ENCODE results near the gene ZNF497. TPM values are rescaled to one million over a fixed set of nuclear protein-coding genes. Genes with fewer than 3 reads are reported as not detected.

ZNF497 gene
- total and polyA plus RNA-seq, 2 of the 13 experiments (the other 11 are each of a cell fraction or from before 2014, with no cell fraction given) = 1.5 to 1.9 TPM

GRCh38 chr19:58352760-58353671, 9.5 kb downstream of the ZNF497 start, which contains the start of gene A1BG (continued):
- TF ChIP-seq MEF2D (CRISPR knock-in tag; IDR thresholded peaks at IDR 0.05) (no peak), NFIB (CRISPR knock-in tag; IDR thresholded peaks at IDR 0.05; ENCODE audit: borderline replicate concordance) (no peak), MBD4 (IDR thresholded peaks at IDR 0.05; ENCODE audit: borderline replicate concordance, low read length) (no peak), ZNF44 (CRISPR knock-in tag; IDR thresholded peaks at IDR 0.05) (no peak), SMC3 (IDR thresholded peaks at IDR 0.05; ENCODE audit: low read length) (no peak), BRF2 (CRISPR knock-in tag; IDR thresholded peaks at IDR 0.05) (no peak), ZNF652 (CRISPR knock-in tag; IDR thresholded peaks at IDR 0.05; ENCODE audit: borderline replicate concordance, low read depth) (no peak), FOXK1 (CRISPR knock-in tag; IDR thresholded peaks at IDR 0.05; ENCODE audit: borderline replicate concordance, low read depth) (no peak), IKZF5 (CRISPR knock-in tag; IDR thresholded peaks at IDR 0.05) (no peak; the same call in 1 of the 2 replicates), POLR2G (IDR thresholded peaks at IDR 0.05; ENCODE audit: low read depth, low read length) (peak; percentile 45; the same call in 1 of the 2 replicates), EED (CRISPR knock-in tag; IDR thresholded peaks at IDR 0.05) (no peak), SOX13 (IDR thresholded peaks at IDR 0.05) (no peak), SOX13 (CRISPR knock-in tag; conservative IDR thresholded peaks at IDR 0.05 in 1 of 2, IDR thresholded peaks at IDR 0.05 in 1 of 2) (peak in 1 of 2 experiments; percentile 53; a peak in 2 of 4 replicates), NAIF1 (CRISPR knock-in tag; IDR thresholded peaks at IDR 0.05; ENCODE audit: borderline replicate concordance) (no peak), MTF2 (CRISPR knock-in tag; IDR thresholded peaks at IDR 0.05; ENCODE audit: borderline replicate concordance) (no peak), ZNF24 (IDR thresholded peaks at IDR 0.05) (no peak), ZNF879 (CRISPR knock-in tag; IDR thresholded peaks at IDR 0.05) (no peak), LBX2 (CRISPR knock-in tag; IDR thresholded peaks at IDR 0.05; ENCODE audit: borderline replicate concordance) (no peak), CENPBD1 (CRISPR knock-in tag; IDR thresholded peaks at IDR 0.05; ENCODE audit: borderline replicate concordance, low read depth) (no peak), KLF15 (CRISPR knock-in tag; IDR thresholded peaks at IDR 0.05; ENCODE audit: borderline replicate concordance) (no peak), ZNF558 (CRISPR knock-in tag; IDR thresholded peaks at IDR 0.05; ENCODE audit: borderline replicate concordance) (no peak), NCOA5 (CRISPR knock-in tag; IDR thresholded peaks at IDR 0.05) (no peak), UBTF (CRISPR knock-in tag; IDR thresholded peaks at IDR 0.05) (peak; percentile 38), MLX (CRISPR knock-in tag; IDR thresholded peaks at IDR 0.05) (no peak)
